ENCODE results near the gene OPCML. TPM values are rescaled to one million over a fixed set of nuclear protein-coding genes. Genes with fewer than 3 reads are reported as not detected.
A peak's percentile ranks its signal among the peaks of the same experiment; 100 is the strongest.

OPCML gene
- total RNA-seq, 1 experiment from 2014 or later = 0.13 TPM

GRCh38 chr11:132402071-132402684 is 1130.1 kb downstream of the OPCML start:
- Histone ChIP-seq H3K36me3 (ENCODE audit: insufficient read depth, low read length, poor library complexity, severe bottlenecking) (no peaks in the 10 kb centered on the region), H3K4me1 (ENCODE audit: insufficient read depth, low read length, poor library complexity, severe bottlenecking) (no peaks in the 10 kb centered on the region), H3K27ac (ENCODE audit: low read depth, low read length, poor library complexity, severe bottlenecking) (no peak overlapping the region), H3K4me3 (ENCODE audit: low read depth, low read length, poor library complexity, severe bottlenecking) (no peak overlapping the region), H3K9me3 (ENCODE audit: low read depth, low read length, poor library complexity, severe bottlenecking) (peaks cover 5% of the 10 kb centered on the region), H3K27me3 (replicated peaks; ENCODE audit: insufficient read depth, low read depth, low read length, poor library complexity) (peaks cover 65% of the 10 kb centered on the region)
- TF ChIP-seq CTCF (conservative IDR thresholded peaks at IDR 0.05; ENCODE audit: low read depth, low read length) = peak; percentile 50
- no peak for TF ChIP-seq EZH2 (IDR thresholded peaks at IDR 0.05; ENCODE audit: borderline replicate concordance, low read depth, low read length, poor library complexity, severe bottlenecking)
- no TSS peak for BruUV-seq (replicated peaks)
- peak; percentile 68 for DNase-seq (ENCODE audit: low spot score)
- POLR2A ChIA-PET (ENCODE audit: low non-redundant PET) = no interaction called here
- intact Hi-C loops (cut with micrococcal nuclease; ENCODE audit: unreplicated experiment) = loop anchor here (10.0 kb wide), 1 partner anchor 707 kb away; no protein-coding TSS in a partner anchor
- CTCF ChIA-PET = interaction anchor here (1.1 kb wide), 1 partner anchor 707 kb away, joined by 3 read pairs; no protein-coding TSS in a partner anchor

- POLR2A ChIA-PET (ENCODE audit: low non-redundant PET) = no interaction called here
Observed at GRCh38 chr11:132396318-132396717, 1136.0 kb downstream of the OPCML start.

GRCh38 chr11:132395434-132395833 is 1136.9 kb downstream of the OPCML start:
- intact Hi-C loops (cut with micrococcal nuclease; ENCODE audit: unreplicated experiment) = no loop called here
- Histone ChIP-seq H3K4me3 (ENCODE audit: low read depth, low read length, poor library complexity, severe bottlenecking) (no peak overlapping the region), H3K9me3 (ENCODE audit: low read depth, low read length, poor library complexity, severe bottlenecking) (peaks cover 14% of the 10 kb centered on the region), H3K27ac (ENCODE audit: low read depth, low read length, poor library complexity, severe bottlenecking) (no peak overlapping the region), H3K27me3 (replicated peaks; ENCODE audit: insufficient read depth, low read depth, low read length, poor library complexity) (peaks cover 23% of the 10 kb centered on the region), H3K36me3 (ENCODE audit: insufficient read depth, low read length, poor library complexity, severe bottlenecking) (no peaks in the 10 kb centered on the region), H3K4me1 (ENCODE audit: insufficient read depth, low read length, poor library complexity, severe bottlenecking) (no peaks in the 10 kb centered on the region)
- no peak for DNase-seq (ENCODE audit: low spot score)
- TF ChIP-seq EZH2 (IDR thresholded peaks at IDR 0.05; ENCODE audit: borderline replicate concordance, low read depth, low read length, poor library complexity, severe bottlenecking) (no peak), CTCF (conservative IDR thresholded peaks at IDR 0.05; ENCODE audit: low read depth, low read length) (no peak)
- ChIA-PET CTCF (no interaction called here), POLR2A (ENCODE audit: low non-redundant PET) (interaction anchor here (0.6 kb wide), 1 partner anchor 168 kb away, joined by 3 read pairs; no protein-coding TSS in a partner anchor)
- BruUV-seq (replicated peaks) = no TSS peak

More at GRCh38 chr11:132396318-132396717, 1136.0 kb downstream of the OPCML start:
- no peak overlapping the region for H3K27ac ChIP-seq (ENCODE audit: low read depth, low read length, poor library complexity, severe bottlenecking)
- no peak for DNase-seq (ENCODE audit: low spot score)
- intact Hi-C loops (cut with micrococcal nuclease; ENCODE audit: unreplicated experiment) = no loop called here
- TF ChIP-seq EZH2 (IDR thresholded peaks at IDR 0.05; ENCODE audit: borderline replicate concordance, low read depth, low read length, poor library complexity, severe bottlenecking) = no peak
- TF ChIP-seq CTCF (conservative IDR thresholded peaks at IDR 0.05; ENCODE audit: low read depth, low read length) = no peak
- H3K27me3 ChIP-seq (replicated peaks; ENCODE audit: insufficient read depth, low read depth, low read length, poor library complexity) = peaks cover 32% of the 10 kb centered on the region
- H3K36me3 ChIP-seq (ENCODE audit: insufficient read depth, low read length, poor library complexity, severe bottlenecking) = no peaks in the 10 kb centered on the region
- no peak overlapping the region for H3K4me3 ChIP-seq (ENCODE audit: low read depth, low read length, poor library complexity, severe bottlenecking)
- H3K9me3 ChIP-seq (ENCODE audit: low read depth, low read length, poor library complexity, severe bottlenecking) = peaks cover 14% of the 10 kb centered on the region
- no peaks in the 10 kb centered on the region for H3K4me1 ChIP-seq (ENCODE audit: insufficient read depth, low read length, poor library complexity, severe bottlenecking)
- no TSS peak for BruUV-seq (replicated peaks)
- CTCF ChIA-PET = no interaction called here

Measured in A673 (cell line).